GM23338 (cell line): ENCODE results near the gene GPR42.

Experiments used
- EZH2 ChIP-seq: fragments of 200-600 bp; sonication (generic); IDR thresholded peaks from one replicate; pipeline ENCODE4 v1.8.0; 2017; ENCODE audit warnings: antibody characterized with exemption, mild to moderate bottlenecking, low read depth; ENCODE audit not compliant: unreplicated experiment
- EZH2phosphoT487 ChIP-seq: fragments of 200-600 bp; sonication (generic); IDR thresholded peaks from one replicate; pipeline ENCODE4 v1.8.1; 2018; ENCODE audit warnings: antibody characterized with exemption; ENCODE audit not compliant: unreplicated experiment
- JUNB ChIP-seq: IDR thresholded peaks from one replicate; pipeline ENCODE4 v1.6.1; 2016; ENCODE audit warnings: antibody characterized with exemption; ENCODE audit not compliant: unreplicated experiment
- NANOG ChIP-seq: IDR thresholded peaks from 2 replicates; pipeline ENCODE4 v1.6.1; 2016; ENCODE audit warnings: antibody characterized with exemption, borderline replicate concordance
- POLR2AphosphoS5 ChIP-seq: IDR thresholded peaks from 2 replicates; pipeline ENCODE4 v1.6.1; 2016; ENCODE audit warnings: antibody characterized with exemption, low read depth
- ZNF114 ChIP-seq: fragments of 250-450 bp; sonication (Bioruptor Pico); IDR thresholded peaks from 2 replicates; pipeline ENCODE4 v1.5.0; 2020; ENCODE audit warnings: mild to moderate bottlenecking, moderate library complexity
- TF ChIP-seq, protein P1 (sequence below), 2 experiments: fragments of 200-600 bp in 1 of 2; sonication (generic) in 1 of 2; conservative IDR thresholded peaks; 2 replicates each; pipeline versions ENCODE4 v1.5.1 to v1.6.1; 2016 to 2017; ENCODE audit warnings: antibody characterized with exemption in 2 of 2, low read depth in 2 of 2, mild to moderate bottlenecking in 2 of 2, moderate library complexity in 1 of 2
- TF ChIP-seq, protein P2 (sequence below): IDR thresholded peaks from one replicate; pipeline ENCODE4 v1.6.1; 2018; ENCODE audit warnings: antibody characterized with exemption; ENCODE audit not compliant: unreplicated experiment
- TF ChIP-seq, protein P3 (sequence below): IDR thresholded peaks from 2 replicates; pipeline ENCODE4 v1.6.1; 2016; ENCODE audit warnings: antibody characterized with exemption

DNA sequence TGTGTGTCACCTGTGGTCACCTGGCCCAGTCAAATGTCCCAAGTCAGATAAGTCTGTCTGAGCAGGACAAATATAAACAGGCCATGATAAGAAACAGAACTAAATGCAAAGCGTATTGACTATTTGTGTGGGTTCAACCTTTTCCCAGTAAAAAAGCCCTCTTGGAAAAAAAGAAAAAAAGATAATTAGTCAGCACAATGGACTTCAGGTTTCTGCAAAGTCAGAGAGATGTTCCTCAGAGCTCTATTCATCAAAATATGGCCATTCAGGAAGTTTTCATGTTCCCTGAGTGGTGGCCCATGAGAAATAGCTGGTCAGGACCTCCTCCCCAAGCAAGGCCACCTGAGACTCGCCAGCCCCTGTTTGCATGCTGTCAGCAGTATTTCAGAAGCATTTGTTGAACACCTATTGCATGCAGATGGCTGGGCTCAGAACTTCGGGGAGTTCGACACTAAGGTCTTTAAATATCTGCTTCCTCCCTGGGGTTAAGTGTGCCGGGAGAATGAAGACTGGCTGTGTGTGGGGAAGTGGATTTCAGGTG, 9.9 kb upstream of the GPR42 start:
- TF ChIP-seq, protein P1, sequence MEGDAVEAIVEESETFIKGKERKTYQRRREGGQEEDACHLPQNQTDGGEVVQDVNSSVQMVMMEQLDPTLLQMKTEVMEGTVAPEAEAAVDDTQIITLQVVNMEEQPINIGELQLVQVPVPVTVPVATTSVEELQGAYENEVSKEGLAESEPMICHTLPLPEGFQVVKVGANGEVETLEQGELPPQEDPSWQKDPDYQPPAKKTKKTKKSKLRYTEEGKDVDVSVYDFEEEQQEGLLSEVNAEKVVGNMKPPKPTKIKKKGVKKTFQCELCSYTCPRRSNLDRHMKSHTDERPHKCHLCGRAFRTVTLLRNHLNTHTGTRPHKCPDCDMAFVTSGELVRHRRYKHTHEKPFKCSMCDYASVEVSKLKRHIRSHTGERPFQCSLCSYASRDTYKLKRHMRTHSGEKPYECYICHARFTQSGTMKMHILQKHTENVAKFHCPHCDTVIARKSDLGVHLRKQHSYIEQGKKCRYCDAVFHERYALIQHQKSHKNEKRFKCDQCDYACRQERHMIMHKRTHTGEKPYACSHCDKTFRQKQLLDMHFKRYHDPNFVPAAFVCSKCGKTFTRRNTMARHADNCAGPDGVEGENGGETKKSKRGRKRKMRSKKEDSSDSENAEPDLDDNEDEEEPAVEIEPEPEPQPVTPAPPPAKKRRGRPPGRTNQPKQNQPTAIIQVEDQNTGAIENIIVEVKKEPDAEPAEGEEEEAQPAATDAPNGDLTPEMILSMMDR (conservative IDR thresholded peaks at IDR 0.05; ENCODE audit: low read depth in 2 of 2): no peak
- TF ChIP-seq POLR2AphosphoS5 (no peak), EZH2 (no peak), EZH2phosphoT487 (no peak), JUNB (no peak), ZNF114 (no peak), NANOG (no peak)
- TF ChIP-seq, protein P2, sequence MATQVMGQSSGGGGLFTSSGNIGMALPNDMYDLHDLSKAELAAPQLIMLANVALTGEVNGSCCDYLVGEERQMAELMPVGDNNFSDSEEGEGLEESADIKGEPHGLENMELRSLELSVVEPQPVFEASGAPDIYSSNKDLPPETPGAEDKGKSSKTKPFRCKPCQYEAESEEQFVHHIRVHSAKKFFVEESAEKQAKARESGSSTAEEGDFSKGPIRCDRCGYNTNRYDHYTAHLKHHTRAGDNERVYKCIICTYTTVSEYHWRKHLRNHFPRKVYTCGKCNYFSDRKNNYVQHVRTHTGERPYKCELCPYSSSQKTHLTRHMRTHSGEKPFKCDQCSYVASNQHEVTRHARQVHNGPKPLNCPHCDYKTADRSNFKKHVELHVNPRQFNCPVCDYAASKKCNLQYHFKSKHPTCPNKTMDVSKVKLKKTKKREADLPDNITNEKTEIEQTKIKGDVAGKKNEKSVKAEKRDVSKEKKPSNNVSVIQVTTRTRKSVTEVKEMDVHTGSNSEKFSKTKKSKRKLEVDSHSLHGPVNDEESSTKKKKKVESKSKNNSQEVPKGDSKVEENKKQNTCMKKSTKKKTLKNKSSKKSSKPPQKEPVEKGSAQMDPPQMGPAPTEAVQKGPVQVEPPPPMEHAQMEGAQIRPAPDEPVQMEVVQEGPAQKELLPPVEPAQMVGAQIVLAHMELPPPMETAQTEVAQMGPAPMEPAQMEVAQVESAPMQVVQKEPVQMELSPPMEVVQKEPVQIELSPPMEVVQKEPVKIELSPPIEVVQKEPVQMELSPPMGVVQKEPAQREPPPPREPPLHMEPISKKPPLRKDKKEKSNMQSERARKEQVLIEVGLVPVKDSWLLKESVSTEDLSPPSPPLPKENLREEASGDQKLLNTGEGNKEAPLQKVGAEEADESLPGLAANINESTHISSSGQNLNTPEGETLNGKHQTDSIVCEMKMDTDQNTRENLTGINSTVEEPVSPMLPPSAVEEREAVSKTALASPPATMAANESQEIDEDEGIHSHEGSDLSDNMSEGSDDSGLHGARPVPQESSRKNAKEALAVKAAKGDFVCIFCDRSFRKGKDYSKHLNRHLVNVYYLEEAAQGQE: no peak
- TF ChIP-seq, protein P3, sequence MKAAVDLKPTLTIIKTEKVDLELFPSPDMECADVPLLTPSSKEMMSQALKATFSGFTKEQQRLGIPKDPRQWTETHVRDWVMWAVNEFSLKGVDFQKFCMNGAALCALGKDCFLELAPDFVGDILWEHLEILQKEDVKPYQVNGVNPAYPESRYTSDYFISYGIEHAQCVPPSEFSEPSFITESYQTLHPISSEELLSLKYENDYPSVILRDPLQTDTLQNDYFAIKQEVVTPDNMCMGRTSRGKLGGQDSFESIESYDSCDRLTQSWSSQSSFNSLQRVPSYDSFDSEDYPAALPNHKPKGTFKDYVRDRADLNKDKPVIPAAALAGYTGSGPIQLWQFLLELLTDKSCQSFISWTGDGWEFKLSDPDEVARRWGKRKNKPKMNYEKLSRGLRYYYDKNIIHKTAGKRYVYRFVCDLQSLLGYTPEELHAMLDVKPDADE: no peak
